OCI-LY3 (cell line): Measurements from ENCODE around the gene ZNF444.

Experiments used
- H2AFZ ChIP-seq: fragments of 200-600, 300-600 bp; shearing (Covaris generic); 2 replicates; pipeline ENCODE4 v1.6.0; 2014; ENCODE audit warnings: antibody characterized with exemption, low read depth, low read length
- H3K27ac ChIP-seq: fragments of 200-600, 300-600 bp; sonication (generic); 2 replicates; pipeline ENCODE4 v1.5.1; 2014; ENCODE audit warnings: mild to moderate bottlenecking, low read length, moderate library complexity, mixed read lengths
- H3K27me3 ChIP-seq: fragments of 200-600, 300-600 bp; sonication (generic); 2 replicates; pipeline ENCODE4 v1.6.1; 2014; ENCODE audit warnings: low read depth, low read length, mixed read lengths
- H3K36me3 ChIP-seq: fragments of 200-600, 300-600 bp; sonication (generic); replicated peaks from 2 replicates; pipeline ENCODE3; 2014; ENCODE audit warnings: low read depth, low read length, mixed read lengths
- H3K4me1 ChIP-seq: fragments of 300-600, 200-600 bp; sonication (generic); 2 replicates; pipeline ENCODE4 v1.6.1; 2014; ENCODE audit warnings: low read length, mixed read lengths
- H3K4me2 ChIP-seq: fragments of 200-600, 300-600 bp; sonication (generic); 2 replicates; pipeline ENCODE4 v1.6.1; 2014; ENCODE audit warnings: low read length, mixed read lengths
- H3K4me3 ChIP-seq: fragments of 300-600, 200-600 bp; sonication (generic); 2 replicates; pipeline ENCODE4 v1.5.1; 2014; ENCODE audit warnings: antibody characterized with exemption, mild to moderate bottlenecking, low read length, moderate library complexity
- H3K79me2 ChIP-seq: fragments of 300-600, 200-600 bp; shearing (Covaris generic); 2 replicates; pipeline ENCODE4 v1.6.1; 2014; ENCODE audit warnings: mild to moderate bottlenecking, low read length, mixed read lengths
- H3K9ac ChIP-seq: fragments of 300-600, 200-600 bp; shearing (Covaris generic); 2 replicates; pipeline ENCODE4 v1.6.0; 2014; ENCODE audit warnings: mild to moderate bottlenecking, low read length, moderate library complexity
- H3K9me3 ChIP-seq: fragments of 200-600, 300-600 bp; shearing (Covaris generic); 2 replicates; pipeline ENCODE4 v1.6.1; 2014; ENCODE audit warnings: low read length, mixed read lengths; ENCODE audit not compliant: insufficient read depth
- H4K20me1 ChIP-seq: fragments of 200-600, 300-600 bp; sonication (generic); 2 replicates; pipeline ENCODE4 v1.6.1; 2016; ENCODE audit warnings: low read length, mixed read lengths; ENCODE audit not compliant: insufficient read depth
- EZH2phosphoT487 ChIP-seq: fragments of 200-600 bp; shearing (Covaris generic); IDR thresholded peaks from 2 replicates; pipeline ENCODE4 v1.6.1; 2018; ENCODE audit warnings: antibody characterized with exemption, mixed run types, low read depth
- TF ChIP-seq, protein P1 (sequence below): fragments of 200-600, 300-600 bp; sonication (generic); IDR thresholded peaks from 2 replicates; pipeline ENCODE4 v1.5.1; 2014; ENCODE audit warnings: antibody characterized with exemption, low read length, low read depth

ZNF444 gene

DNA sequence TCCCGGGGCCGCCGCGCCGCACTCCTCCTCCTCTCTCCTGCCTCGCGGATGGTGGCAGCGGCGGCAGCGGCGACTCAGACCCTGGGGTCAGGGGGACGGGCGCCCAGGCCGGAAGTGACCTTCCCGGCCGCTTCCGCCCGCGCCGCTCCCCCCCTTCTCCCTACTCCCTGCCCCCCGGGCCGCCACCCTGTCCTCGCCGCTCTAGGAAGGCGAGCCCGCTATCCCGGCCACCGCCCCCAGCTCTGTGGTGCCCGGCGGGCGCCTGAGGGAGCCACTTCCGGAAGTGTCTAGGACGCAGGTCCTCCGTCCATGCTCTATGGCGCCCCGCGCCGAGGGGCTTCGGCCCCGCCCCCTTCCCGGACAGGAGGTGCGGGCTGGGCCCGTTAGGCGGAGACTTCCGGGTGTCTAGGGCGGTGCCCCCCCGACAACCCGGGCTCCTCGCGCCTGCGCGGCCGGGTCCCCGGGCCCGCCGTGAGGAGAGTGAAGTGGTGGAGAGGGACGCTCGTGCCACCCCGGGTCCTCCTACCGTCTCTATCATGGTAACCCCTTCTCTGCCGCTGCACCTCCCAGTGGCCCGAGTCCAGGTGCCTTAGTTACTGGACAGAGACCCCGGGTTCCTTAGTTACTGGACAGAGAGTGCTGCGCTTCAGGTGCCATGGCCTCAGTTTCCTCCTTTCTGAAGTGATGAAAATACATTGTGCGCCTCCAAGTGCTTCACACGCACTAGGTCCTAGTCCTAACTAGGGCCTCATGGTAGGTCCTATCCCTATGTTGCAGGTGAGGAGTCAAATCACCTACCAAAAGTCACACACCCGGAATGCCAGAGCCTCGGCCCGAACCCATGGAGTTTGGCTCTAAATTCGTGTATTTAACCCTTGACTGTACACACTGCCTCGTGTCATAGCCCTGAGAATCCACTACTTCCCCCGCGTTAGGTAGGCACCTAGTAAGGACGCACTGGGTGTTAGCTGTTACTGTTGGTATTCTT lies 19.6 kb upstream of the ZNF444 start, which contains the start of gene ZNF787:
TSS of gene ZNF787 (minus strand) at position 116 of the 988 bp plus-strand sequence. CDS start 18,078 bp downstream, outside the sequence.
- peak within 1 kb of the TSS; percentile 94 for H3K4me2 ChIP-seq
- H3K27me3 ChIP-seq, result no peaks in the 10 kb centered on the region
- H3K36me3 ChIP-seq, result peaks cover 18% of the 10 kb centered on the region
- peak within 1 kb of the TSS; percentile 82 for H3K4me3 ChIP-seq
- TF ChIP-seq, protein P1, sequence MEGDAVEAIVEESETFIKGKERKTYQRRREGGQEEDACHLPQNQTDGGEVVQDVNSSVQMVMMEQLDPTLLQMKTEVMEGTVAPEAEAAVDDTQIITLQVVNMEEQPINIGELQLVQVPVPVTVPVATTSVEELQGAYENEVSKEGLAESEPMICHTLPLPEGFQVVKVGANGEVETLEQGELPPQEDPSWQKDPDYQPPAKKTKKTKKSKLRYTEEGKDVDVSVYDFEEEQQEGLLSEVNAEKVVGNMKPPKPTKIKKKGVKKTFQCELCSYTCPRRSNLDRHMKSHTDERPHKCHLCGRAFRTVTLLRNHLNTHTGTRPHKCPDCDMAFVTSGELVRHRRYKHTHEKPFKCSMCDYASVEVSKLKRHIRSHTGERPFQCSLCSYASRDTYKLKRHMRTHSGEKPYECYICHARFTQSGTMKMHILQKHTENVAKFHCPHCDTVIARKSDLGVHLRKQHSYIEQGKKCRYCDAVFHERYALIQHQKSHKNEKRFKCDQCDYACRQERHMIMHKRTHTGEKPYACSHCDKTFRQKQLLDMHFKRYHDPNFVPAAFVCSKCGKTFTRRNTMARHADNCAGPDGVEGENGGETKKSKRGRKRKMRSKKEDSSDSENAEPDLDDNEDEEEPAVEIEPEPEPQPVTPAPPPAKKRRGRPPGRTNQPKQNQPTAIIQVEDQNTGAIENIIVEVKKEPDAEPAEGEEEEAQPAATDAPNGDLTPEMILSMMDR, result no peak
- no peak for TF ChIP-seq EZH2phosphoT487
- peaks cover 14% of the 10 kb centered on the region for H4K20me1 ChIP-seq
- H2AFZ ChIP-seq, result peak within 1 kb of the TSS; percentile 72
- H3K9ac ChIP-seq, result peak within 1 kb of the TSS; percentile 94
- H3K27ac ChIP-seq, result peak within 1 kb of the TSS; percentile 87
- no peaks in the 10 kb centered on the region for H3K9me3 ChIP-seq
- H3K79me2 ChIP-seq, result peaks cover 42% of the 10 kb centered on the region
- peaks cover 23% of the 10 kb centered on the region for H3K4me1 ChIP-seq

DNA sequence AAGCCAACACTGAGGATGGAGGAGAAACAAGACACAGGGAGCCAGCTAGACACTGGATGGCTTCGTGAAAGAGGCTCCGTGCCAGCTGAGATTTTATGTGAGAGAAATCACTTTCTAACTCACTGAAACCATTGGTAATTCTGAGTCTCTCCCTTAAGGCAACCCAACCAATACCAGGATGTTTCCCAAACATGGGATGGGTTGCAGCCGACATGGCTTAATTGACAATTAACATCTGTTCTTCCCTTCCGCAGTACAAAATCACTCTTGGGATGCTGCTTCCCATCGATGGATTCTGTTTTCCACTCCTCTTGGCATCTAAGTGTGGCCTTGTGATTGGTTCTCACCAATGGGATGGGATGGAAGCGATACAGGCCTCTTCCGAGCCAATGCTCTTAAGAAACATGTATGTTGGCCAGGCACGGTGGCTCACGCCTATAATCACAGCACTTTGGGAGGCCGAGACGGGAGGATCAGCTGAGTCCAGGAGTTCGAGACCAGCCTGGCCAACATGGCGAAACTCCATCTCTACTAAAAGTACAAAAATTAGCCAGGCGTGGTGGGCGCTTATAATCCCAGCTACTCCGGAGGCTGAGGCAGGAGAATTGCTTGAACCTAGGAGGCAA lies 17.7 kb upstream of the ZNF444 start:
- no peaks in the 10 kb centered on the region for H3K9me3 ChIP-seq
- H4K20me1 ChIP-seq, result no peaks in the 10 kb centered on the region; the same call in 1 of the 2 replicates
- no peak overlapping the region for H3K9ac ChIP-seq
- H3K4me3 ChIP-seq, result no peak overlapping the region
- H3K79me2 ChIP-seq, result peaks cover 23% of the 10 kb centered on the region
- no peak overlapping the region for H3K4me2 ChIP-seq
- no peaks in the 10 kb centered on the region for H3K27me3 ChIP-seq
- H2AFZ ChIP-seq, result no peak overlapping the region
- H3K36me3 ChIP-seq, result peaks cover 7% of the 10 kb centered on the region
- no peak for TF ChIP-seq EZH2phosphoT487
- TF ChIP-seq, protein P1, result no peak
- H3K4me1 ChIP-seq, result peaks cover 19% of the 10 kb centered on the region
- no peak overlapping the region for H3K27ac ChIP-seq

DNA sequence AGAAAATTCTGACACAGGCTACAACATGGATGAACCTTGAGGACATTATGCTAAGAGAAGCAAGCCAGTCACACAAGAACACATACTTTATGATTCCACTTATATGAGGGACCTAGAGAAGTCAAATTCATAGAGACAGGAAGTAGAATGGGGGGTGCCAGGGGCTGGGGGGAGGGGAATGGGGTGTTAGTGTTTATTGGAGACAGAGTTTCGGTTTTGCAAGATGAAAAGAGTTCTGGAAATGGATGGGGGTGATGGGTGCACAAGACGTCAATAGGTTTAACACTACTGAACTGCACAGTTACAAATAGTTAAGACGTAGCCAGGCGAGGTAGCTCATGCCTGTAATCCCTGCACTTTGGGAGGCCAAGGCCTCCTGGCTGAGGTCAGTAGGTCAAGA lies 16.5 kb upstream of the ZNF444 start:
- no peak overlapping the region for H2AFZ ChIP-seq
- no peaks in the 10 kb centered on the region for H3K27me3 ChIP-seq
- H3K9me3 ChIP-seq, result no peaks in the 10 kb centered on the region
- no peak overlapping the region for H3K9ac ChIP-seq
- peaks cover under 1% of the 10 kb centered on the region for H3K36me3 ChIP-seq
- H4K20me1 ChIP-seq, result no peaks in the 10 kb centered on the region; the same call in 1 of the 2 replicates
- no peak overlapping the region for H3K27ac ChIP-seq
- H3K79me2 ChIP-seq, result peaks cover 11% of the 10 kb centered on the region
- TF ChIP-seq, protein P1, result no peak
- no peak for TF ChIP-seq EZH2phosphoT487
- no peak overlapping the region for H3K4me3 ChIP-seq
- peaks cover 8% of the 10 kb centered on the region for H3K4me1 ChIP-seq
- H3K4me2 ChIP-seq, result no peak overlapping the region
